H1 (cell line): ENCODE data around the gene SEH1L. TPM values are rescaled to one million over a fixed set of nuclear protein-coding genes. Genes with fewer than 3 reads are reported as not detected.

Experiments used
- CTCF ChIA-PET: fragments of 300-600 bp; sonication (Branson Sonifier 250); formaldehyde crosslinking; loops from one replicate; lab custom pipeline; 2021; ENCODE audit not compliant: partially characterized antibody; lab: Charles Lee
- POLR2A ChIA-PET: fragments of 300-600 bp; sonication (Branson Sonifier 250); formaldehyde crosslinking; loops from one replicate; lab custom pipeline; 2021; ENCODE audit warnings: inconsistent platforms; ENCODE audit not compliant: partially characterized antibody; lab: Charles Lee
- DNase-seq, 2 experiments: peaks; one replicate each; pipeline versions ENCODE4 v3.0.0 to v3.0.0-alpha.2; 2010 to 2022; ENCODE audit warnings: low spot score in 2 of 2, low read depth in 1 of 2, mixed read lengths in 1 of 2
- FAIRE-seq: peaks from 2 replicates; lab custom pipeline; 2011; peaks lifted over from hg19 to GRCh38; lab: Jason Lieb, UNC
- H2AFZ ChIP-seq: 2 replicates; pipeline ENCODE4 v1.8.1; 2012; ENCODE audit warnings: low read length, inconsistent platforms
- H2AK5ac ChIP-seq: 2 replicates; pipeline ENCODE4 v1.6.1; 2013; ENCODE audit warnings: low read depth, low read length
- H2BK120ac ChIP-seq: replicated peaks from 2 replicates; pipeline ENCODE3; 2013; ENCODE audit warnings: low read depth, low read length, inconsistent platforms
- H2BK12ac ChIP-seq: 2 replicates; pipeline ENCODE4 v1.6.1; 2013; ENCODE audit warnings: low read depth, low read length
- H2BK15ac ChIP-seq: 2 replicates; pipeline ENCODE4 v1.6.1; 2013; ENCODE audit warnings: low read length
- H2BK20ac ChIP-seq: 2 replicates; pipeline ENCODE4 v1.6.1; 2013; ENCODE audit warnings: low read length
- H2BK5ac ChIP-seq: 2 replicates; pipeline ENCODE4 v1.6.1; 2013; ENCODE audit warnings: low read depth, low read length
- H3K14ac ChIP-seq: 2 replicates; pipeline ENCODE4 v1.6.1; 2013; ENCODE audit warnings: inconsistent platforms; ENCODE audit not compliant: insufficient read length
- H3K18ac ChIP-seq: 2 replicates; pipeline ENCODE4 v1.6.1; 2013; ENCODE audit warnings: low read length; ENCODE audit errors: extremely low read depth
- H3K23ac ChIP-seq: 2 replicates; pipeline ENCODE4 v1.6.1; 2013; ENCODE audit warnings: inconsistent platforms; ENCODE audit not compliant: insufficient read length
- H3K23me2 ChIP-seq: 2 replicates; pipeline ENCODE4 v1.6.1; 2013; ENCODE audit warnings: low read depth, low read length
- H3K27ac ChIP-seq: 2 replicates; pipeline ENCODE4 v1.6.1; 2011; ENCODE audit warnings: low read depth, low read length, inconsistent platforms
- H3K27me3 ChIP-seq, 4 experiments: replicated peaks in 1 of 4; 1 replicate in 1 of 4; 2 replicates in 3 of 4; pipeline versions ENCODE4 v1.6.1 to v1.8.1; 2011 to 2013; ENCODE audit warnings: low read length in 3 of 4, mild to moderate bottlenecking in 3 of 4, inconsistent platforms in 2 of 4, mixed read lengths in 2 of 4, moderate library complexity in 1 of 4; ENCODE audit not compliant: control insufficient read depth in 3 of 4, insufficient read depth in 3 of 4; ENCODE audit errors: extremely low read depth in 1 of 4
- H3K36me3 ChIP-seq, 4 experiments: 2 replicates each; pipeline versions ENCODE4 v1.6.1 to v1.8.1; 2011 to 2013; ENCODE audit warnings: mild to moderate bottlenecking in 4 of 4, low read length in 3 of 4, moderate library complexity in 2 of 4, control low read depth in 1 of 4, inconsistent platforms in 1 of 4; ENCODE audit not compliant: insufficient read depth in 4 of 4, control insufficient read depth in 2 of 4
- H3K4ac ChIP-seq: replicated peaks from 2 replicates; pipeline ENCODE3; 2013; ENCODE audit warnings: low read length, low read depth, mixed read lengths, inconsistent platforms; ENCODE audit not compliant: insufficient read length
- H3K4me1 ChIP-seq, 4 experiments: replicated peaks in 1 of 4; 1 replicate in 1 of 4; 2 replicates in 3 of 4; pipeline versions ENCODE4 v1.6.1 to v1.8.1; 2011 to 2013; ENCODE audit warnings: low read length in 3 of 4, inconsistent platforms in 2 of 4, mixed read lengths in 1 of 4; ENCODE audit not compliant: insufficient read depth in 4 of 4, control insufficient read depth in 3 of 4
- H3K4me2 ChIP-seq, 2 experiments: 2 replicates each; pipeline versions ENCODE4 v1.6.1 to v1.8.1; 2011 to 2013; ENCODE audit warnings: low read depth in 2 of 2, low read length in 2 of 2, control low read depth in 1 of 2, inconsistent platforms in 1 of 2, mild to moderate bottlenecking in 1 of 2; ENCODE audit not compliant: insufficient read depth in 1 of 2
- H3K4me3 ChIP-seq, 4 experiments: fragments of 200-600, 300-600 bp in 1 of 4; sonication (generic), shearing (Covaris generic), sonication (Bioruptor Twin) in 1 of 4; 2 replicates each; pipeline versions ENCODE4 v1.5.1 to v1.8.1; 2011 to 2016; ENCODE audit warnings: low read length in 4 of 4, low read depth in 3 of 4, control low read depth in 2 of 4, inconsistent platforms in 2 of 4, mild to moderate bottlenecking in 2 of 4, mixed read lengths in 1 of 4, moderate library complexity in 1 of 4; ENCODE audit not compliant: insufficient read depth in 2 of 4; ENCODE audit errors: extremely low read depth in 1 of 4
- H3K56ac ChIP-seq: replicated peaks from 2 replicates; pipeline ENCODE3; 2013; ENCODE audit warnings: low read depth, mild to moderate bottlenecking, mixed read lengths, low read length, inconsistent platforms; ENCODE audit not compliant: insufficient read length
- H3K79me1 ChIP-seq: 2 replicates; pipeline ENCODE4 v1.6.1; 2013; ENCODE audit warnings: low read depth, low read length, control low read depth
- H3K79me2 ChIP-seq, 2 experiments: 2 replicates each; pipeline versions ENCODE4 v1.6.1 to v1.8.1; 2012 to 2013; ENCODE audit warnings: low read length in 2 of 2, mild to moderate bottlenecking in 2 of 2, inconsistent platforms in 1 of 2; ENCODE audit not compliant: insufficient read depth in 2 of 2, control insufficient read depth in 1 of 2
- H3K9ac ChIP-seq, 4 experiments: replicated peaks in 1 of 4; 1 replicate in 1 of 4; 2 replicates in 3 of 4; pipeline versions ENCODE4 v1.6.1 to v1.8.1; 2011 to 2013; ENCODE audit warnings: low read depth in 3 of 4, low read length in 3 of 4, control low read depth in 2 of 4, mild to moderate bottlenecking in 2 of 4, moderate library complexity in 2 of 4, inconsistent platforms in 1 of 4; ENCODE audit errors: extremely low read depth in 1 of 4
- H3K9me3 ChIP-seq, 2 experiments: 2 replicates each; pipeline versions ENCODE4 v1.6.1 to v1.8.1; 2012 to 2013; ENCODE audit warnings: mild to moderate bottlenecking in 2 of 2, moderate library complexity in 2 of 2, control low read depth in 1 of 2, inconsistent platforms in 1 of 2, low read depth in 1 of 2, low read length in 1 of 2, mixed read lengths in 1 of 2; ENCODE audit not compliant: insufficient read depth in 2 of 2
- H4K20me1 ChIP-seq, 2 experiments: replicated peaks in 1 of 2; 2 replicates each; pipeline versions ENCODE3 to v1.8.1; 2011 to 2013; ENCODE audit warnings: inconsistent platforms in 2 of 2, low read length in 2 of 2, mild to moderate bottlenecking in 1 of 2; ENCODE audit not compliant: insufficient read depth in 2 of 2, control insufficient read depth in 1 of 2
- H4K5ac ChIP-seq: 2 replicates; pipeline ENCODE4 v1.6.1; 2013; ENCODE audit warnings: low read length, low read depth, mixed read lengths, inconsistent platforms; ENCODE audit not compliant: insufficient read length
- H4K8ac ChIP-seq: 2 replicates; pipeline ENCODE4 v1.8.0; 2013; ENCODE audit warnings: mild to moderate bottlenecking, moderate library complexity, low read length, inconsistent platforms; ENCODE audit not compliant: insufficient read depth; ENCODE audit errors: extremely low read depth
- H4K91ac ChIP-seq: replicated peaks from 2 replicates; pipeline ENCODE3; 2013; ENCODE audit warnings: low read length, mixed read lengths, inconsistent platforms; ENCODE audit not compliant: insufficient read length
- CTBP2 ChIP-seq: IDR thresholded peaks from 2 replicates; pipeline ENCODE4 v1.7.0; 2011; ENCODE audit warnings: borderline replicate concordance, mild to moderate bottlenecking, moderate library complexity, mixed read lengths, low read length; ENCODE audit not compliant: insufficient read depth, insufficient read length
- KDM1A ChIP-seq: fragments of 200-600, 300-600 bp; sonication (generic); IDR thresholded peaks from 2 replicates; pipeline ENCODE4 v1.7.1; 2016; ENCODE audit warnings: mild to moderate bottlenecking, low read length, borderline replicate concordance
- MAFK ChIP-seq: IDR thresholded peaks from 2 replicates; pipeline ENCODE4 v1.6.1; 2012; ENCODE audit warnings: low read depth, mild to moderate bottlenecking, improper control_type of control experiment, low read length
- POLR2AphosphoS5 ChIP-seq: IDR thresholded peaks from 2 replicates; pipeline ENCODE4 v1.6.1; 2011; ENCODE audit warnings: low read depth, low read length
- SIX5 ChIP-seq: IDR thresholded peaks from 2 replicates; pipeline ENCODE4 v1.6.1; 2011; ENCODE audit warnings: mild to moderate bottlenecking, low read depth, low read length
- TEAD4 ChIP-seq: IDR thresholded peaks from 2 replicates; pipeline ENCODE4 v1.6.1; 2012; ENCODE audit warnings: low read depth, low read length, inconsistent platforms, mixed read lengths
- ZNF274 ChIP-seq: IDR thresholded peaks from 2 replicates; pipeline ENCODE4 v1.7.0; 2012; ENCODE audit warnings: low read length, borderline replicate concordance; ENCODE audit errors: extremely low read depth
- WGBS, 2 experiments: shearing (Covaris generic) in 1 of 2; methylation state at CpG; one replicate each; pipeline versions ENCODE4 v1.1.6 to v1.1.7; 2013 to 2015; ENCODE audit warnings: low lambda C conversion rate in 2 of 2, mixed read lengths in 2 of 2, inconsistent platforms in 1 of 2, low coverage in 1 of 2, missing lambda C conversion rate in 1 of 2; ENCODE audit not compliant: insufficient replicate concordance in 2 of 2, insufficient coverage in 1 of 2, insufficient read length in 1 of 2; ENCODE audit errors: extremely low coverage in 1 of 2, missing lambda C conversion rate in 1 of 2; 5-methylcytosine and 5-hydroxymethylcytosine counted together
- polyA plus RNA-seq, 7 experiments: library from polyadenylated mRNA; depleted of rRNA in 3 of 7; stranded (reverse) in 5 of 7; unstranded in 2 of 7; fragments of >200 nt in 5 of 7; fragments of 200-250 nt in 2 of 7; gene quantifications; 1 replicate in 5 of 7; 2 replicates in 1 of 7; 4 replicates in 1 of 7; pipeline versions ENCODE4 v1.2.1 to v1.2.3, GENCODE V29; 2011 to 2013; ENCODE audit warnings: missing spikeins in 2 of 7, mixed read lengths in 2 of 7
- total RNA-seq: library from RNA; stranded (reverse); fragmentation: NEBNext Ultra II Directional; extraction: Animal tissue kit (Norgen Biotek cat#: 25700); gene quantifications from 2 replicates; pipeline ENCODE4 v1.2.1, GENCODE V29; 2021
- TF ChIP-seq, protein P1 (sequence below): IDR thresholded peaks from 2 replicates; pipeline ENCODE4 v1.6.1; 2012; ENCODE audit warnings: inconsistent platforms

The SEH1L gene
- total and polyA plus RNA-seq, 2 of the 8 experiments (the other 6 are each of a cell fraction or from before 2014, with no cell fraction given): 41.7 to 96.7 TPM

DNA sequence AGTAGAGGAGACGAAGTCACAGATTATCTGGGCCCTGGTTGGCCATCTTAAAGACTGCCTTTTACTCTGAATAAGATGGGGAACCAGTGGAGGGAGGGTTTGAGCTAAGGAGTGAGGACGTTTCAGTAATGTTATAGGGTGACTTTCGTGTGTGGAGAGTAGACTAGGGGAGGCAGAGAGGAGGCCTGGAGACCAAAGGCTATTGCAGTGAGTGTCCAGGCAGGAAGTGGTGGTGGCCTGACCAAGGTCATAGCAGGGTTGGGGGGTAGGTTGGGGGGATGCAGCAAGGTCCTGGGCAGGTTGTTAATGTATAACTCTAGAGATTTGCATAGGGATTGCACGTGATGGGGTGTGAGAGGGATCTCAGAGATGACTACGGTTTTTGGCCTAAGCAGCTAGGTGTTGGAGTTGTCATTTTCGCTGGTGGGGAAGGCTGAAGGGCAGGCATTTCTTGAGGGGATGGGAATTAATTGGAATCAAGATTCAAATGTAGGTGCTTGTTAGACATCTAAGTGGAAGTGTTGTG lies 48.2 kb downstream of the SEH1L start:
- Histone ChIP-seq H2AK5ac (no peak overlapping the region), H3K27me3 (no peaks in the 10 kb centered on the region), H4K5ac (no peak overlapping the region), H3K23ac (no peak overlapping the region), H4K8ac (no peak overlapping the region), H3K36me3 (peaks cover 0 to 5% (median 1%) of the 10 kb centered on the region in 4 experiments; a peak in 1 of 8 replicates), H3K4me1 (peaks cover 0 to 6% (median 1%) of the 10 kb centered on the region in 4 experiments; a peak in 2 of 7 replicates), H3K4me3 (no peak overlapping the region), H4K20me1 (peaks cover 1 to 2% of the 10 kb centered on the region in 2 experiments), H3K56ac (no peak overlapping the region), H2BK120ac (no peak overlapping the region), H3K23me2 (peaks cover 8% of the 10 kb centered on the region), H3K79me2 (peaks cover 31 to 77% of the 10 kb centered on the region in 2 experiments), H2BK20ac (no peak overlapping the region), H3K27ac (no peak overlapping the region), H3K79me1 (peaks cover 23% of the 10 kb centered on the region), H2BK5ac (no peak overlapping the region), H3K4me2 (no peak overlapping the region), H2BK15ac (no peak overlapping the region), H3K9me3 (no peaks in the 10 kb centered on the region), H2BK12ac (no peak overlapping the region), H4K91ac (no peak overlapping the region), H3K9ac (no peak overlapping the region), H3K4ac (no peak overlapping the region), H3K14ac (no peak overlapping the region), H2AFZ (no peak overlapping the region), H3K18ac (no peak overlapping the region)
- WGBS, 2 experiments: 91% methylated on average over 6 of the region's 6 CpGs; no CpG with 5 or more reads in 1 of the 2 experiments
- no peak for FAIRE-seq
- ChIA-PET CTCF (no interaction called here), POLR2A (interaction anchor here (0.5 kb wide), 1 partner anchor 269 kb away, joined by 3 read pairs; no protein-coding TSS in a partner anchor)
- no peak for DNase-seq
- TF ChIP-seq, protein P1, sequence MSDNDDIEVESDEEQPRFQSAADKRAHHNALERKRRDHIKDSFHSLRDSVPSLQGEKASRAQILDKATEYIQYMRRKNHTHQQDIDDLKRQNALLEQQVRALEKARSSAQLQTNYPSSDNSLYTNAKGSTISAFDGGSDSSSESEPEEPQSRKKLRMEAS: no peak
- TF ChIP-seq ZNF274 (no peak), POLR2AphosphoS5 (no peak), SIX5 (no peak), TEAD4 (no peak), MAFK (no peak), KDM1A (no peak), CTBP2 (no peak)
